CD14-positive monocyte (primary cell): Measurements from ENCODE around the gene C10orf71. TPM values are rescaled to one million over a fixed set of nuclear protein-coding genes. Genes with fewer than 3 reads are reported as not detected.
A peak's percentile ranks its signal among the peaks of the same experiment; 100 is the strongest.

ENCODE experiments used
- DNase-seq, 3 donors: peaks; one replicate each; pipeline ENCODE4 v3.0.0-alpha.2; 2011 to 2022
- H2AFZ ChIP-seq: 2 replicates; pipeline ENCODE4 v1.6.0; 2012; ENCODE audit warnings: mild to moderate bottlenecking, low read depth, low read length, inconsistent platforms; ENCODE audit not compliant: insufficient read depth, poor library complexity, severe bottlenecking
- H3K27ac ChIP-seq, 2 donors: 1 replicate in 1 of 2; 2 replicates in 1 of 2; pipeline ENCODE4 v1.5.1; 2012 to 2013; ENCODE audit warnings: low read length in 2 of 2, control low read depth in 1 of 2, inconsistent platforms in 1 of 2, low read depth in 1 of 2, mild to moderate bottlenecking in 1 of 2
- H3K27me3 ChIP-seq, 2 donors: one replicate each; pipeline versions ENCODE4 v1.6.0 to v1.6.1; 2011 to 2013; ENCODE audit warnings: low read length in 2 of 2; ENCODE audit not compliant: control insufficient read depth in 2 of 2, insufficient read depth in 2 of 2
- H3K36me3 ChIP-seq, 2 donors: replicated peaks in 1 of 2; 1 replicate in 1 of 2; 2 replicates in 1 of 2; pipeline versions ENCODE4 v1.5.1 to v1.6.1; 2012 to 2013; ENCODE audit warnings: low read length in 2 of 2, control low read depth in 1 of 2, inconsistent platforms in 1 of 2, mild to moderate bottlenecking in 1 of 2; ENCODE audit not compliant: insufficient read depth in 2 of 2, control insufficient read depth in 1 of 2
- H3K4me1 ChIP-seq, 2 donors: 1 replicate in 1 of 2; 2 replicates in 1 of 2; pipeline versions ENCODE4 v1.5.1 to v1.6.1; 2012 to 2013; ENCODE audit warnings: low read length in 2 of 2, control low read depth in 1 of 2, inconsistent platforms in 1 of 2, mild to moderate bottlenecking in 1 of 2, moderate library complexity in 1 of 2; ENCODE audit not compliant: insufficient read depth in 2 of 2, control insufficient read depth in 1 of 2
- H3K4me2 ChIP-seq: replicated peaks from 2 replicates; pipeline ENCODE3; 2012; ENCODE audit warnings: low read length, moderate library complexity, mild to moderate bottlenecking; ENCODE audit not compliant: poor library complexity, severe bottlenecking; ENCODE audit errors: extremely low read depth
- H3K4me3 ChIP-seq, 3 experiments: fragments of 200-600 bp in 1 of 3; sonication (generic) in 1 of 3; replicated peaks in 1 of 3; 1 replicate in 2 of 3; 2 replicates in 1 of 3; pipeline ENCODE4 v1.5.1; 2011 to 2013; ENCODE audit warnings: low read length in 3 of 3, mild to moderate bottlenecking in 3 of 3, control low read depth in 2 of 3, low read depth in 2 of 3, inconsistent platforms in 1 of 3, moderate library complexity in 1 of 3
- H3K79me2 ChIP-seq: 2 replicates; pipeline ENCODE4 v1.6.0; 2012; ENCODE audit warnings: mild to moderate bottlenecking, control low read depth, inconsistent platforms, low read length, moderate library complexity; ENCODE audit not compliant: insufficient read depth
- H3K9ac ChIP-seq: 2 replicates; pipeline ENCODE4 v1.6.0; 2017; ENCODE audit warnings: low read length, mild to moderate bottlenecking; ENCODE audit not compliant: insufficient read depth, poor library complexity, severe bottlenecking
- H3K9me3 ChIP-seq, 2 donors: replicated peaks in 1 of 2; 1 replicate in 1 of 2; 2 replicates in 1 of 2; pipeline versions ENCODE4 v1.5.1 to v1.6.1; 2012 to 2013; ENCODE audit warnings: low read length in 2 of 2, control low read depth in 1 of 2; ENCODE audit not compliant: control insufficient read depth in 1 of 2, insufficient read depth in 1 of 2
- H4K20me1 ChIP-seq: 2 replicates; pipeline ENCODE4 v1.6.0; 2012; ENCODE audit warnings: mild to moderate bottlenecking, low read length, control low read depth, moderate library complexity; ENCODE audit not compliant: insufficient read depth
- H3K27ac Mint-ChIP-seq, 7 donors: one replicate each; pipeline ENCODE4 v1.8.0; 2020; ENCODE audit warnings: mild to moderate bottlenecking in 7 of 7, mixed read lengths in 7 of 7, moderate library complexity in 6 of 7, inconsistent platforms in 2 of 7
- H3K27me3 Mint-ChIP-seq, 3 donors: one replicate each; pipeline ENCODE4 v1.8.0; 2021 to 2022; ENCODE audit warnings: low read depth in 3 of 3, mild to moderate bottlenecking in 3 of 3, mixed read lengths in 3 of 3, moderate library complexity in 3 of 3, inconsistent platforms in 1 of 3
- H3K36me3 Mint-ChIP-seq, 2 donors: one replicate each; pipeline ENCODE4 v1.8.0; 2020; ENCODE audit warnings: mixed read lengths in 2 of 2, inconsistent platforms in 1 of 2, mild to moderate bottlenecking in 1 of 2
- H3K4me1 Mint-ChIP-seq: one replicate; pipeline ENCODE4 v1.8.0; 2020; ENCODE audit warnings: mild to moderate bottlenecking, mixed read lengths
- H3K4me3 Mint-ChIP-seq, 2 donors: one replicate each; pipeline ENCODE4 v1.8.0; 2020; ENCODE audit warnings: mild to moderate bottlenecking in 2 of 2, mixed read lengths in 2 of 2, moderate library complexity in 1 of 2
- H3K9me3 Mint-ChIP-seq, 7 donors: one replicate each; pipeline ENCODE4 v1.8.0; 2020 to 2022; ENCODE audit warnings: mixed read lengths in 7 of 7, mild to moderate bottlenecking in 6 of 7, moderate library complexity in 6 of 7, inconsistent platforms in 2 of 7
- WGBS: methylation state at CpG from one replicate; pipeline ENCODE4 v1.1.5; 2013; ENCODE audit warnings: missing lambda C conversion rate; ENCODE audit not compliant: insufficient coverage; 5-methylcytosine and 5-hydroxymethylcytosine counted together
- intact Hi-C, 2 donors: fragments of 100-400 bp; cut with micrococcal nuclease; formaldehyde crosslinking; loops; one replicate each; pipeline versions ENCODE4 v1.15.0 to v1.15.1; 2023
- polyA plus RNA-seq, 3 donors: library from polyadenylated mRNA; depleted of rRNA in 1 of 3; unstranded in 2 of 3; stranded (reverse) in 1 of 3; fragments of 300-500 nt in 2 of 3; fragments of >200 nt in 1 of 3; fragmentation: Illumina TruSeq in 2 of 3; gene quantifications; 1 replicate in 2 of 3; 2 replicates in 1 of 3; pipeline ENCODE4 v1.2.3, GENCODE V29; 2012 to 2021
- TF ChIP-seq, protein P1 (sequence below): fragments of 200-600 bp; IDR thresholded peaks from one replicate; pipeline ENCODE4 v1.8.0; 2022; ENCODE audit warnings: antibody characterized with exemption, mild to moderate bottlenecking

C10orf71 gene
- polyA plus RNA-seq, 3 donors: not detected

DNA sequence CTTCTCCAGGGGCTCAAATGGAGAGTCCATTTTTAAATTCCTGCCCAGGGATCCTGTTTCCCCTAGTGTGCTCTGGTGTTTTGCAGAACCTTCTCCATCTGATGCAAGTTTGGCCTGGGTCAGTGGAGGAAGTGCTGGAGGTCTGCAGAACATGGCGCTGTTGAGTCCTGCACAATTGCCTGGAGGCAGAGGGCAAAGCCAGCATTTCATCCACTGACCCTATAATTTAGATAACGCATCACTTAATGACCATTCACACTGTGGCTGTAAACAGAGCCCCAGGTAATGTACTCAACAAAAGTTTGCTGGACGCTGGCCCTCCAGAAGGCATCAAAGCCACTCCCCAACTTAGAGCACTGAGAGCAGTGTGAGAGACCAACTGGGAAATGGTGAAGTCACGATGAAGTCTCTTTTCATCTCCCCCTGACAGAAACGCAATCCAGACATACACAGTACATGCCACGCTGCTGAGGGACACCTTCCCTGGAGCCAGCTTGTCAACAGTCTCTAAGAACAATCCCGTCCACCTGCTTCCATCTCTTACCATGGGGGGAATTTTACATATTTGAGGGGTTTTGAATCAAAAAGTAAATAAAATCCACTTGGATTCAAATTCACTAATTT lies 13.4 kb downstream of the C10orf71 start:
- Histone ChIP-seq H3K9me3 (no peaks in the 10 kb centered on the region), H3K4me3 (peak overlapping the region in 1 of 3 experiments; percentile 47), H3K4me1 (peaks cover 41 to 50% of the 10 kb centered on the region in 2 donors), H3K9ac (no peak overlapping the region), H3K36me3 (no peaks in the 10 kb centered on the region), H3K79me2 (no peaks in the 10 kb centered on the region), H3K27me3 (no peaks in the 10 kb centered on the region), H3K27ac (peak overlapping the region; percentile 95 to 96), H3K4me2 (no peak overlapping the region), H2AFZ (no peak overlapping the region), H4K20me1 (no peaks in the 10 kb centered on the region)
- no peak overlapping the region for H3K4me3 Mint-ChIP-seq
- peaks cover 0 to 6% (median 0%) of the 10 kb centered on the region in 7 donors for H3K9me3 Mint-ChIP-seq
- peaks cover 58% of the 10 kb centered on the region for H3K4me1 Mint-ChIP-seq
- TF ChIP-seq, protein P1, sequence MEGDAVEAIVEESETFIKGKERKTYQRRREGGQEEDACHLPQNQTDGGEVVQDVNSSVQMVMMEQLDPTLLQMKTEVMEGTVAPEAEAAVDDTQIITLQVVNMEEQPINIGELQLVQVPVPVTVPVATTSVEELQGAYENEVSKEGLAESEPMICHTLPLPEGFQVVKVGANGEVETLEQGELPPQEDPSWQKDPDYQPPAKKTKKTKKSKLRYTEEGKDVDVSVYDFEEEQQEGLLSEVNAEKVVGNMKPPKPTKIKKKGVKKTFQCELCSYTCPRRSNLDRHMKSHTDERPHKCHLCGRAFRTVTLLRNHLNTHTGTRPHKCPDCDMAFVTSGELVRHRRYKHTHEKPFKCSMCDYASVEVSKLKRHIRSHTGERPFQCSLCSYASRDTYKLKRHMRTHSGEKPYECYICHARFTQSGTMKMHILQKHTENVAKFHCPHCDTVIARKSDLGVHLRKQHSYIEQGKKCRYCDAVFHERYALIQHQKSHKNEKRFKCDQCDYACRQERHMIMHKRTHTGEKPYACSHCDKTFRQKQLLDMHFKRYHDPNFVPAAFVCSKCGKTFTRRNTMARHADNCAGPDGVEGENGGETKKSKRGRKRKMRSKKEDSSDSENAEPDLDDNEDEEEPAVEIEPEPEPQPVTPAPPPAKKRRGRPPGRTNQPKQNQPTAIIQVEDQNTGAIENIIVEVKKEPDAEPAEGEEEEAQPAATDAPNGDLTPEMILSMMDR: no peak
- intact Hi-C loops: loop anchor here (5.0 to 10.0 kb wide), 4 partner anchors 52 to 138 kb away; partner anchors contain the start of gene TMEM273 (in 1 of the 2)
- peaks cover 0 to 5% (median 0%) of the 10 kb centered on the region in 3 donors for H3K27me3 Mint-ChIP-seq
- H3K36me3 Mint-ChIP-seq: no peaks in the 10 kb centered on the region
- H3K27ac Mint-ChIP-seq: peak overlapping the region; percentile 89 to 96 (median 94)
- WGBS: 64% methylated on average over 3 of the region's 7 CpGs
- DNase-seq: peak in 2 of 3 donors; percentile 30 to 59

DNA sequence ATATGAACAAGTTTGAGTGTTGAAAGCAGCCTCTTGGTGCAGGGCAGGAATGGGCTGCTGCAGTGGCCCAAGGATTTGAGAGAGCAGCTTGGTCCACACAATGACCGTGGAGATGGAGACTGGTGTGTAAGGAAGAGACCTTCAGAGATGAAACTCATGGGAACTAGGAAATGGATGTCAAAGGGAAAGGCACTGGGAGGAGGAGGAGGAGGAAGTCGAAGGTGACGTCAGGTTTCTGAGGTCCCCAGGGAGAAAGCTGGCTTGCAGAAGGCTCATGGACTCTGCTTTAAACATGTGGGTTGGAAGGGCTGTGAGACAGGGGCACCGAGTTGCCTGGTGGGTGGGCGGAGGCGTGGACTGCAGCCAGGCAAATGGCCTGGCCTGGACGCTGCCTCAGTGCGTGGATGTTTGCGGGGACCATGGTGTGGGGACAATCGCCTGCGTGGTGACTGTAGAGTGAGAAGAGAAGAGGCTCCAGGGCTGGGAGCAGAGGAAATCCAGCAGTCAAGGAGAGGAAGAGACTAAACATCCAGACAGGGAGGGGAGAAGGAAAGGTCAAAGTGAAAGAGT lies 14.6 kb downstream of the C10orf71 start:
- peaks cover 52 to 63% of the 10 kb centered on the region in 2 donors for H3K4me1 ChIP-seq
- Mint-ChIP-seq H3K4me3 (no peak overlapping the region), H3K36me3 (no peaks in the 10 kb centered on the region), H3K9me3 (peaks cover 0 to 6% (median 0%) of the 10 kb centered on the region in 7 donors), H3K27me3 (peaks cover 0 to 2% (median 0%) of the 10 kb centered on the region in 3 donors), H3K27ac (peak overlapping the region in 3 of 7 donors; percentile 30 to 82 (median 43)), H3K4me1 (peaks cover 70% of the 10 kb centered on the region)
- H4K20me1 ChIP-seq: no peaks in the 10 kb centered on the region
- H3K36me3 ChIP-seq: no peaks in the 10 kb centered on the region
- no peaks in the 10 kb centered on the region for H3K27me3 ChIP-seq
- no peak for DNase-seq
- no peak overlapping the region for H3K4me3 ChIP-seq
- no peaks in the 10 kb centered on the region for H3K9me3 ChIP-seq
- no peak overlapping the region for H3K9ac ChIP-seq
- H3K79me2 ChIP-seq: no peaks in the 10 kb centered on the region
- WGBS: 86% methylated on average over 10 of the region's 11 CpGs
- no peak overlapping the region for H2AFZ ChIP-seq
- TF ChIP-seq, protein P1: no peak
- no peak overlapping the region for H3K4me2 ChIP-seq
- no peak overlapping the region for H3K27ac ChIP-seq
- intact Hi-C loops: loop anchor here (5.0 to 10.0 kb wide), 4 partner anchors 51 to 139 kb away; partner anchors contain the start of gene TMEM273 (in 1 of the 2)
